Common myeloid progenitor, CD34-positive (primary cell): ENCODE data around the gene HNRNPA2B1.
A peak's percentile ranks its signal among the peaks of the same experiment; 100 is the strongest.
"Not testable (repeated sequence)": the region's sequence is repeated elsewhere in the genome, so short reads cannot be mapped to it uniquely, and the experiment has no call there.

Experiments
- CTCF ChIA-PET: fragments of 350-600 bp; sonication (Branson Sonifier 250); formaldehyde crosslinking; loops from one replicate; lab custom pipeline; 2021; ENCODE audit warnings: antibody characterized with exemption; lab: Charles Lee
- POLR2A ChIA-PET: fragments of 350-600 bp; sonication (Branson Sonifier 250); formaldehyde crosslinking; loops from one replicate; lab custom pipeline; 2021; ENCODE audit warnings: antibody characterized with exemption; lab: Charles Lee
- DNase-seq, 3 donors: peaks; one replicate each; pipeline versions ENCODE4 v3.0.0 to v3.0.0-alpha.2; 2013
- H3K27ac ChIP-seq, 2 experiments: 1 replicate in 1 of 2; 2 replicates in 1 of 2; pipeline ENCODE4 v1.7.0; 2013; ENCODE audit warnings: inconsistent platforms in 2 of 2, low read length in 2 of 2, mild to moderate bottlenecking in 2 of 2, low read depth in 1 of 2, moderate library complexity in 1 of 2; ENCODE audit not compliant: severe bottlenecking in 2 of 2, insufficient read depth in 1 of 2, poor library complexity in 1 of 2
- H3K27me3 ChIP-seq, 5 experiments: replicated peaks in 2 of 5; 1 replicate in 3 of 5; 2 replicates in 2 of 5; pipeline versions ENCODE4 v1.6.1 to v1.7.0; 2013; ENCODE audit warnings: low read length in 4 of 5, mild to moderate bottlenecking in 2 of 5, moderate library complexity in 2 of 5, inconsistent platforms in 1 of 5; ENCODE audit not compliant: insufficient read depth in 5 of 5, control insufficient read depth in 4 of 5
- H3K36me3 ChIP-seq, 4 experiments: 1 replicate in 2 of 4; 2 replicates in 2 of 4; pipeline versions ENCODE4 v1.6.1 to v1.7.0; 2013; ENCODE audit warnings: low read length in 3 of 4, control low read depth in 1 of 4, mild to moderate bottlenecking in 1 of 4; ENCODE audit not compliant: control insufficient read depth in 4 of 4, insufficient read depth in 4 of 4
- H3K4me1 ChIP-seq, 4 experiments: 1 replicate in 3 of 4; 2 replicates in 1 of 4; pipeline versions ENCODE4 v1.6.1 to v1.7.1; 2013; ENCODE audit warnings: low read length in 3 of 4, mild to moderate bottlenecking in 3 of 4, control low read depth in 1 of 4, inconsistent platforms in 1 of 4, moderate library complexity in 1 of 4; ENCODE audit not compliant: control insufficient read depth in 4 of 4, insufficient read depth in 4 of 4; ENCODE audit errors: control extremely low read depth in 1 of 4
- H3K4me3 ChIP-seq, 7 experiments: 1 replicate in 4 of 7; 2 replicates in 3 of 7; pipeline versions ENCODE4 v1.5.1 to v1.7.0; 2013; ENCODE audit warnings: mild to moderate bottlenecking in 7 of 7, low read length in 6 of 7, moderate library complexity in 6 of 7, inconsistent platforms in 2 of 7, low read depth in 2 of 7, control low read depth in 1 of 7; ENCODE audit not compliant: insufficient read depth in 4 of 7, control insufficient read depth in 1 of 7; ENCODE audit errors: extremely low read depth in 1 of 7
- H3K9me3 ChIP-seq, 5 experiments: 1 replicate in 4 of 5; 2 replicates in 1 of 5; pipeline versions ENCODE4 v1.6.1 to v1.7.1; 2013; ENCODE audit warnings: low read length in 4 of 5, mild to moderate bottlenecking in 2 of 5, inconsistent platforms in 1 of 5, low read depth in 1 of 5, moderate library complexity in 1 of 5; ENCODE audit not compliant: control insufficient read depth in 4 of 5, insufficient read depth in 2 of 5; ENCODE audit errors: control extremely low read depth in 1 of 5
- WGBS: methylation state at CpG from one replicate; pipeline ENCODE4 v1.1.5; 2013; ENCODE audit not compliant: insufficient coverage; 5-methylcytosine and 5-hydroxymethylcytosine counted together

The HNRNPA2B1 gene

GRCh38 chr7:26153241-26153822, 47.2 kb downstream of the HNRNPA2B1 start:
- ChIA-PET POLR2A (interaction anchor here (0.6 to 5.1 kb wide), 2 partner anchors 35 to 267 kb away, joined by 3 to 36 read pairs; no protein-coding TSS in a partner anchor), CTCF (interaction anchor here (1.6 to 5.0 kb wide), 3 partner anchors 35 to 41 kb away, joined by 6 to 24 read pairs (median 15); no protein-coding TSS in a partner anchor)
- WGBS, result 5% methylated on average over 13 of the region's 18 CpGs
- peak in 1 of 3 donors; percentile 34 for DNase-seq
- Histone ChIP-seq H3K4me1 (peaks cover 4 to 62% (median 50%) of the 10 kb centered on the region in 4 experiments), H3K4me3 (peak overlapping the region; percentile 69 to 92 (median 80)), H3K9me3 (no peaks in the 10 kb centered on the region), H3K27ac (peak overlapping the region in 1 of 2 experiments; percentile 46), H3K36me3 (no peaks in the 10 kb centered on the region), H3K27me3 (no peaks in the 10 kb centered on the region)

- 0% methylated on average over 27 of the region's 54 CpGs for WGBS
- peak overlapping the region in 1 of 2 experiments; percentile 46 for H3K27ac ChIP-seq
- H3K4me1 ChIP-seq, result peaks cover 4 to 57% (median 49%) of the 10 kb centered on the region in 4 experiments
Measured at GRCh38 chr7:26152782-26153240, 47.7 kb downstream of the HNRNPA2B1 start.

GRCh38 chr7:26151953-26152781, 48.4 kb downstream of the HNRNPA2B1 start, which contains the start of gene NFE2L3:
Gene NFE2L3 (plus strand): TSS chr7:26152198. CDS start chr7:26152499, 301 bp downstream.
- ChIA-PET CTCF (interaction anchor here (0.6 to 2.4 kb wide), 14 partner anchors 20 to 218 kb away, joined by 3 to 13 read pairs (median 4); partner anchors contain the start of genes CBX3 and HNRNPA2B1), POLR2A (interaction anchor here (0.5 to 1.7 kb wide), 7 partner anchors 17 to 293 kb away, joined by 3 to 15 read pairs (median 3); partner anchors contain the start of genes CBX3 and HNRNPA2B1)
- Histone ChIP-seq H3K4me1 (peaks cover 4 to 50% (median 46%) of the 10 kb centered on the region in 4 experiments), H3K9me3 (no peaks in the 10 kb centered on the region), H3K36me3 (no peaks in the 10 kb centered on the region), H3K27me3 (no peaks in the 10 kb centered on the region), H3K27ac (peak within 1 kb of the TSS in 1 of 2 experiments; percentile 79), H3K4me3 (peak within 1 kb of the TSS; percentile 69 to 92 (median 80))
- WGBS, result under 1% methylated on average over 87 of the region's 95 CpGs
- DNase-seq, result peak; percentile 83 to 92 (median 92)

More at GRCh38 chr7:26152782-26153240, 47.7 kb downstream of the HNRNPA2B1 start:
- H3K4me3 ChIP-seq, result peak overlapping the region; percentile 69 to 92 (median 80)
- not testable (repeated sequence) for H3K27me3 ChIP-seq, H3K9me3 ChIP-seq, H3K36me3 ChIP-seq
- DNase-seq, result peak in 1 of 3 donors; percentile 31
- CTCF ChIA-PET, result interaction anchor here (1.0 to 1.6 kb wide), 5 partner anchors 27 to 60 kb away, joined by 3 to 6 read pairs (median 4); partner anchors contain the start of genes CBX3 and HNRNPA2B1
- POLR2A ChIA-PET, result interaction anchor here (0.5 to 1.7 kb wide), 4 partner anchors 18 to 48 kb away, joined by 3 to 15 read pairs (median 7); partner anchors contain the start of genes CBX3 and HNRNPA2B1

- H3K27me3 ChIP-seq, result no peaks in the 10 kb centered on the region
- peaks cover 4 to 45% (median 41%) of the 10 kb centered on the region in 4 experiments for H3K4me1 ChIP-seq
- 33% methylated on average over 7 of the region's 10 CpGs for WGBS
- ChIA-PET POLR2A (interaction anchor here (0.6 to 1.7 kb wide), 5 partner anchors 37 to 293 kb away, joined by 3 to 15 read pairs (median 3); partner anchors contain the start of genes CBX3 and HNRNPA2B1), CTCF (interaction anchor here (0.8 to 2.4 kb wide), 11 partner anchors 20 to 218 kb away, joined by 3 to 13 read pairs (median 4); no protein-coding TSS in a partner anchor)
- no peaks in the 10 kb centered on the region for H3K36me3 ChIP-seq
- H3K9me3 ChIP-seq, result no peaks in the 10 kb centered on the region
- no peak for DNase-seq
- peak overlapping the region in 1 of 2 experiments; percentile 79 for H3K27ac ChIP-seq
- H3K4me3 ChIP-seq, result peak overlapping the region; percentile 27 to 92 (median 80)
Measured at GRCh38 chr7:26151650-26151952, 48.9 kb downstream of the HNRNPA2B1 start.

GRCh38 chr7:26151096-26151495, 49.5 kb downstream of the HNRNPA2B1 start:
- 100% methylated on average over 4 of the region's 5 CpGs for WGBS
- H3K27ac ChIP-seq, result no peak overlapping the region
- H3K9me3 ChIP-seq, result no peaks in the 10 kb centered on the region
- no peaks in the 10 kb centered on the region for H3K36me3 ChIP-seq
- no peaks in the 10 kb centered on the region for H3K27me3 ChIP-seq
- ChIA-PET POLR2A (interaction anchor here (1.1 to 1.7 kb wide), 2 partner anchors 38 to 60 kb away, joined by 3 to 15 read pairs; no protein-coding TSS in a partner anchor), CTCF (interaction anchor here (0.8 to 2.4 kb wide), 6 partner anchors 19 to 219 kb away, joined by 3 to 13 read pairs (median 4); no protein-coding TSS in a partner anchor)
- H3K4me1 ChIP-seq, result peaks cover 4 to 45% (median 37%) of the 10 kb centered on the region in 4 experiments
- no peak for DNase-seq
- peak overlapping the region in 5 of 7 experiments; percentile 71 to 92 (median 80) for H3K4me3 ChIP-seq

- POLR2A ChIA-PET, result no interaction called here
- Histone ChIP-seq H3K4me1 (peaks cover 0 to 29% (median 26%) of the 10 kb centered on the region in 4 experiments), H3K27me3 (no peaks in the 10 kb centered on the region), H3K36me3 (no peaks in the 10 kb centered on the region), H3K4me3 (no peak overlapping the region), H3K27ac (no peak overlapping the region), H3K9me3 (no peaks in the 10 kb centered on the region)
- WGBS, result no CpG with 5 or more reads among the region's 1 CpG
- CTCF ChIA-PET, result no interaction called here
- no peak for DNase-seq
Measured at GRCh38 chr7:26149391-26149977, 51.1 kb downstream of the HNRNPA2B1 start.
